Neural cell (in vitro differentiated cells): ENCODE results near the gene GRPEL2.

Source experiments
- POLR2AphosphoS5 ChIP-seq: IDR thresholded peaks from 2 replicates; pipeline ENCODE4 v1.6.1; 2012
- TF ChIP-seq, protein P1 (sequence below): fragments of 450-650 bp; IDR thresholded peaks from 2 replicates; pipeline ENCODE4 v1.5.1; 2014; ENCODE audit warnings: antibody characterized with exemption, mild to moderate bottlenecking, moderate library complexity; ENCODE audit not compliant: poor library complexity, severe bottlenecking

DNA sequence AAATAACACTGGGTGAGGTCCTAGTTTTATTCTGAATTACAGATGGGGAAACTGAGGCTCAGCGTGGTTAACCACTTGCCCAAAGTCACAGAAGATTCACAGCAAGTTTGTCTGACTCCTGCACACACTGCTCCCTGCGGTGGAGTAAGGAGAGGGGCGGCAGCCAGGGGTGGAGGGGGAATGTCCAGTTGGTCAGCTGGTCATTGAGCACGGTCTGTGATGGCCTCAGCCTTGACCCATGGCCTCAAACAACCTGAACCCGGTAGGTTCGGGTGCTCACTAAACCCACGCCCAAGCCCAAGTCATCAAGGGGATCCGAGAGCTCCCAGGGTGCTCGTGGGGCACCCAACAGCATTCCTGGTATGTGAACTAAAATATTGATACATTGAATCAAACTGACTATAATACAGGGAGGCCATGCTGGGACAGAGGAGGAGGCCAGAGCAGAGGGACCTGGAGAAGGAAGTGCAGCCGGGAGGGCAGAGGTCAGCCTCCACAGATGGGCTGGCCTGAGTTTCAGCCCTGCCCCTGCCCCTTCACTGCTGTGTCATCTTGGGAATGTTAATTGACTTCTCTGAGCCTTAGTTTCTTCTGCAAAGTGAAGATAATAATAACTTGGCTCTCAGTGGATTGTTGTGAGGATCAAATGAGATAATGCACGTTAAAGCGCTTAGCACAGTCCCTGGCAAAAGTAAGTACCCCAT lies 37.4 kb downstream of the GRPEL2 start:
- no peak for TF ChIP-seq POLR2AphosphoS5
- TF ChIP-seq, protein P1, sequence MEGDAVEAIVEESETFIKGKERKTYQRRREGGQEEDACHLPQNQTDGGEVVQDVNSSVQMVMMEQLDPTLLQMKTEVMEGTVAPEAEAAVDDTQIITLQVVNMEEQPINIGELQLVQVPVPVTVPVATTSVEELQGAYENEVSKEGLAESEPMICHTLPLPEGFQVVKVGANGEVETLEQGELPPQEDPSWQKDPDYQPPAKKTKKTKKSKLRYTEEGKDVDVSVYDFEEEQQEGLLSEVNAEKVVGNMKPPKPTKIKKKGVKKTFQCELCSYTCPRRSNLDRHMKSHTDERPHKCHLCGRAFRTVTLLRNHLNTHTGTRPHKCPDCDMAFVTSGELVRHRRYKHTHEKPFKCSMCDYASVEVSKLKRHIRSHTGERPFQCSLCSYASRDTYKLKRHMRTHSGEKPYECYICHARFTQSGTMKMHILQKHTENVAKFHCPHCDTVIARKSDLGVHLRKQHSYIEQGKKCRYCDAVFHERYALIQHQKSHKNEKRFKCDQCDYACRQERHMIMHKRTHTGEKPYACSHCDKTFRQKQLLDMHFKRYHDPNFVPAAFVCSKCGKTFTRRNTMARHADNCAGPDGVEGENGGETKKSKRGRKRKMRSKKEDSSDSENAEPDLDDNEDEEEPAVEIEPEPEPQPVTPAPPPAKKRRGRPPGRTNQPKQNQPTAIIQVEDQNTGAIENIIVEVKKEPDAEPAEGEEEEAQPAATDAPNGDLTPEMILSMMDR, result no peak
